H1 (cell line): ENCODE data around the gene PHKA1. TPM values are rescaled to one million over a fixed set of nuclear protein-coding genes. Genes with fewer than 3 reads are reported as not detected.

Experiments
- CTCF ChIA-PET: fragments of 300-600 bp; sonication (Branson Sonifier 250); formaldehyde crosslinking; loops from one replicate; lab custom pipeline; 2021; ENCODE audit not compliant: partially characterized antibody; lab: Charles Lee
- POLR2A ChIA-PET: fragments of 300-600 bp; sonication (Branson Sonifier 250); formaldehyde crosslinking; loops from one replicate; lab custom pipeline; 2021; ENCODE audit warnings: inconsistent platforms; ENCODE audit not compliant: partially characterized antibody; lab: Charles Lee
- DNase-seq, 2 experiments: peaks; one replicate each; pipeline versions ENCODE4 v3.0.0 to v3.0.0-alpha.2; 2010 to 2022; ENCODE audit warnings: low spot score in 2 of 2, low read depth in 1 of 2, mixed read lengths in 1 of 2
- FAIRE-seq: peaks from 2 replicates; lab custom pipeline; 2011; peaks lifted over from hg19 to GRCh38; lab: Jason Lieb, UNC
- H2AFZ ChIP-seq: 2 replicates; pipeline ENCODE4 v1.8.1; 2012; ENCODE audit warnings: low read length, inconsistent platforms
- H2AK5ac ChIP-seq: 2 replicates; pipeline ENCODE4 v1.6.1; 2013; ENCODE audit warnings: low read depth, low read length
- H2BK120ac ChIP-seq: replicated peaks from 2 replicates; pipeline ENCODE3; 2013; ENCODE audit warnings: low read depth, low read length, inconsistent platforms
- H2BK12ac ChIP-seq: 2 replicates; pipeline ENCODE4 v1.6.1; 2013; ENCODE audit warnings: low read depth, low read length
- H2BK15ac ChIP-seq: 2 replicates; pipeline ENCODE4 v1.6.1; 2013; ENCODE audit warnings: low read length
- H2BK20ac ChIP-seq: 2 replicates; pipeline ENCODE4 v1.6.1; 2013; ENCODE audit warnings: low read length
- H2BK5ac ChIP-seq: 2 replicates; pipeline ENCODE4 v1.6.1; 2013; ENCODE audit warnings: low read depth, low read length
- H3K14ac ChIP-seq: 2 replicates; pipeline ENCODE4 v1.6.1; 2013; ENCODE audit warnings: inconsistent platforms; ENCODE audit not compliant: insufficient read length
- H3K18ac ChIP-seq: 2 replicates; pipeline ENCODE4 v1.6.1; 2013; ENCODE audit warnings: low read length; ENCODE audit errors: extremely low read depth
- H3K23ac ChIP-seq: 2 replicates; pipeline ENCODE4 v1.6.1; 2013; ENCODE audit warnings: inconsistent platforms; ENCODE audit not compliant: insufficient read length
- H3K23me2 ChIP-seq: 2 replicates; pipeline ENCODE4 v1.6.1; 2013; ENCODE audit warnings: low read depth, low read length
- H3K27ac ChIP-seq: 2 replicates; pipeline ENCODE4 v1.6.1; 2011; ENCODE audit warnings: low read depth, low read length, inconsistent platforms
- H3K27me3 ChIP-seq, 4 experiments: replicated peaks in 1 of 4; 1 replicate in 1 of 4; 2 replicates in 3 of 4; pipeline versions ENCODE4 v1.6.1 to v1.8.1; 2011 to 2013; ENCODE audit warnings: low read length in 3 of 4, mild to moderate bottlenecking in 3 of 4, inconsistent platforms in 2 of 4, mixed read lengths in 2 of 4, moderate library complexity in 1 of 4; ENCODE audit not compliant: control insufficient read depth in 3 of 4, insufficient read depth in 3 of 4; ENCODE audit errors: extremely low read depth in 1 of 4
- H3K36me3 ChIP-seq, 4 experiments: 2 replicates each; pipeline versions ENCODE4 v1.6.1 to v1.8.1; 2011 to 2013; ENCODE audit warnings: mild to moderate bottlenecking in 4 of 4, low read length in 3 of 4, moderate library complexity in 2 of 4, control low read depth in 1 of 4, inconsistent platforms in 1 of 4; ENCODE audit not compliant: insufficient read depth in 4 of 4, control insufficient read depth in 2 of 4
- H3K4ac ChIP-seq: replicated peaks from 2 replicates; pipeline ENCODE3; 2013; ENCODE audit warnings: low read length, low read depth, mixed read lengths, inconsistent platforms; ENCODE audit not compliant: insufficient read length
- H3K4me1 ChIP-seq, 4 experiments: replicated peaks in 1 of 4; 1 replicate in 1 of 4; 2 replicates in 3 of 4; pipeline versions ENCODE4 v1.6.1 to v1.8.1; 2011 to 2013; ENCODE audit warnings: low read length in 3 of 4, inconsistent platforms in 2 of 4, mixed read lengths in 1 of 4; ENCODE audit not compliant: insufficient read depth in 4 of 4, control insufficient read depth in 3 of 4
- H3K4me2 ChIP-seq, 2 experiments: 2 replicates each; pipeline versions ENCODE4 v1.6.1 to v1.8.1; 2011 to 2013; ENCODE audit warnings: low read depth in 2 of 2, low read length in 2 of 2, control low read depth in 1 of 2, inconsistent platforms in 1 of 2, mild to moderate bottlenecking in 1 of 2; ENCODE audit not compliant: insufficient read depth in 1 of 2
- H3K4me3 ChIP-seq, 4 experiments: fragments of 200-600, 300-600 bp in 1 of 4; sonication (generic), shearing (Covaris generic), sonication (Bioruptor Twin) in 1 of 4; 2 replicates each; pipeline versions ENCODE4 v1.5.1 to v1.8.1; 2011 to 2016; ENCODE audit warnings: low read length in 4 of 4, low read depth in 3 of 4, control low read depth in 2 of 4, inconsistent platforms in 2 of 4, mild to moderate bottlenecking in 2 of 4, mixed read lengths in 1 of 4, moderate library complexity in 1 of 4; ENCODE audit not compliant: insufficient read depth in 2 of 4; ENCODE audit errors: extremely low read depth in 1 of 4
- H3K56ac ChIP-seq: replicated peaks from 2 replicates; pipeline ENCODE3; 2013; ENCODE audit warnings: low read depth, mild to moderate bottlenecking, mixed read lengths, low read length, inconsistent platforms; ENCODE audit not compliant: insufficient read length
- H3K79me1 ChIP-seq: 2 replicates; pipeline ENCODE4 v1.6.1; 2013; ENCODE audit warnings: low read depth, low read length, control low read depth
- H3K79me2 ChIP-seq, 2 experiments: 2 replicates each; pipeline versions ENCODE4 v1.6.1 to v1.8.1; 2012 to 2013; ENCODE audit warnings: low read length in 2 of 2, mild to moderate bottlenecking in 2 of 2, inconsistent platforms in 1 of 2; ENCODE audit not compliant: insufficient read depth in 2 of 2, control insufficient read depth in 1 of 2
- H3K9ac ChIP-seq, 4 experiments: replicated peaks in 1 of 4; 1 replicate in 1 of 4; 2 replicates in 3 of 4; pipeline versions ENCODE4 v1.6.1 to v1.8.1; 2011 to 2013; ENCODE audit warnings: low read depth in 3 of 4, low read length in 3 of 4, control low read depth in 2 of 4, mild to moderate bottlenecking in 2 of 4, moderate library complexity in 2 of 4, inconsistent platforms in 1 of 4; ENCODE audit errors: extremely low read depth in 1 of 4
- H3K9me3 ChIP-seq, 2 experiments: 2 replicates each; pipeline versions ENCODE4 v1.6.1 to v1.8.1; 2012 to 2013; ENCODE audit warnings: mild to moderate bottlenecking in 2 of 2, moderate library complexity in 2 of 2, control low read depth in 1 of 2, inconsistent platforms in 1 of 2, low read depth in 1 of 2, low read length in 1 of 2, mixed read lengths in 1 of 2; ENCODE audit not compliant: insufficient read depth in 2 of 2
- H4K20me1 ChIP-seq, 2 experiments: replicated peaks in 1 of 2; 2 replicates each; pipeline versions ENCODE3 to v1.8.1; 2011 to 2013; ENCODE audit warnings: inconsistent platforms in 2 of 2, low read length in 2 of 2, mild to moderate bottlenecking in 1 of 2; ENCODE audit not compliant: insufficient read depth in 2 of 2, control insufficient read depth in 1 of 2
- H4K5ac ChIP-seq: 2 replicates; pipeline ENCODE4 v1.6.1; 2013; ENCODE audit warnings: low read length, low read depth, mixed read lengths, inconsistent platforms; ENCODE audit not compliant: insufficient read length
- H4K8ac ChIP-seq: 2 replicates; pipeline ENCODE4 v1.8.0; 2013; ENCODE audit warnings: mild to moderate bottlenecking, moderate library complexity, low read length, inconsistent platforms; ENCODE audit not compliant: insufficient read depth; ENCODE audit errors: extremely low read depth
- H4K91ac ChIP-seq: replicated peaks from 2 replicates; pipeline ENCODE3; 2013; ENCODE audit warnings: low read length, mixed read lengths, inconsistent platforms; ENCODE audit not compliant: insufficient read length
- BRCA1 ChIP-seq: IDR thresholded peaks from 2 replicates; pipeline ENCODE4 v1.6.1; 2012; ENCODE audit warnings: low read depth, low read length, improper control_type of control experiment
- POLR2AphosphoS5 ChIP-seq: IDR thresholded peaks from 2 replicates; pipeline ENCODE4 v1.6.1; 2011; ENCODE audit warnings: low read depth, low read length
- WGBS, 2 experiments: shearing (Covaris generic) in 1 of 2; methylation state at CpG; one replicate each; pipeline versions ENCODE4 v1.1.6 to v1.1.7; 2013 to 2015; ENCODE audit warnings: low lambda C conversion rate in 2 of 2, mixed read lengths in 2 of 2, inconsistent platforms in 1 of 2, low coverage in 1 of 2, missing lambda C conversion rate in 1 of 2; ENCODE audit not compliant: insufficient replicate concordance in 2 of 2, insufficient coverage in 1 of 2, insufficient read length in 1 of 2; ENCODE audit errors: extremely low coverage in 1 of 2, missing lambda C conversion rate in 1 of 2; 5-methylcytosine and 5-hydroxymethylcytosine counted together
- polyA plus RNA-seq, 7 experiments: library from polyadenylated mRNA; depleted of rRNA in 3 of 7; stranded (reverse) in 5 of 7; unstranded in 2 of 7; fragments of >200 nt in 5 of 7; fragments of 200-250 nt in 2 of 7; gene quantifications; 1 replicate in 5 of 7; 2 replicates in 1 of 7; 4 replicates in 1 of 7; pipeline versions ENCODE4 v1.2.1 to v1.2.3, GENCODE V29; 2011 to 2013; ENCODE audit warnings: missing spikeins in 2 of 7, mixed read lengths in 2 of 7
- small RNA-seq: library from polyadenylated mRNA; stranded (forward); fragments of <200 nt; extraction: miRNeasy Mini kit (QIAGEN cat#:217004); gene quantifications from one replicate; pipeline ENCODE3, GENCODE V24; 2013; ENCODE audit not compliant: insufficient read depth
- total RNA-seq: library from RNA; stranded (reverse); fragmentation: NEBNext Ultra II Directional; extraction: Animal tissue kit (Norgen Biotek cat#: 25700); gene quantifications from 2 replicates; pipeline ENCODE4 v1.2.1, GENCODE V29; 2021

Gene PHKA1
- total and polyA plus RNA-seq, 2 of the 8 experiments (the other 6 are each of a cell fraction or from before 2014, with no cell fraction given), result 4.2 to 7.2 TPM

- Histone ChIP-seq H3K4ac (no peak overlapping the region), H3K27me3 (no peaks in the 10 kb centered on the region), H2BK15ac (no peak overlapping the region), H3K4me3 (no peak overlapping the region), H2AFZ (no peak overlapping the region), H3K23me2 (no peaks in the 10 kb centered on the region), H3K36me3 (no peaks in the 10 kb centered on the region), H3K14ac (no peak overlapping the region), H3K4me1 (no peaks in the 10 kb centered on the region), H4K20me1 (no peaks in the 10 kb centered on the region), H4K91ac (no peak overlapping the region), H3K23ac (no peak overlapping the region), H3K9ac (no peak overlapping the region), H2BK5ac (no peak overlapping the region), H2BK12ac (no peak overlapping the region), H4K8ac (no peak overlapping the region), H3K79me1 (no peaks in the 10 kb centered on the region), H3K56ac (no peak overlapping the region), H3K9me3 (no peaks in the 10 kb centered on the region), H2BK20ac (no peak overlapping the region), H3K27ac (no peak overlapping the region), H3K79me2 (no peaks in the 10 kb centered on the region), H2BK120ac (no peak overlapping the region), H2AK5ac (no peak overlapping the region), H3K18ac (no peak overlapping the region), H3K4me2 (no peak overlapping the region), H4K5ac (no peak overlapping the region)
- FAIRE-seq (no peak), DNase-seq (no peak)
- WGBS, 2 experiments, result 100% methylated on average over 3 of the region's 3 CpGs; no CpG with 5 or more reads in 1 of the 2 experiments
- TF ChIP-seq BRCA1, result no peak
- TF ChIP-seq POLR2AphosphoS5, result no peak
- ChIA-PET POLR2A (no interaction called here), CTCF (no interaction called here)
These were observed 181.7 kb downstream of the PHKA1 start for GRCh38 chrX:72532366-72532765.

Small RNA genes lying within 50 kb of the gene (small RNA-seq; reads per million reads assigned to genes)
- gene BX295541.1 (not detected), gene RF00012 (not detected), gene RNU1-112P (not detected)

Other genes with a start within 250 kb of the PHKA1 start
- 16.9 and 20.3 TPM in 2 replicates for gene HDAC8, start 141.5 kb downstream of the PHKA1 start, total RNA-seq
- gene HDAC8, start 141.5 kb downstream of the PHKA1 start, polyA plus RNA-seq (2011; rRNA removed), result 9.6 and 9.7 TPM in 2 replicates
- not detected in 2 replicates for gene DMRTC1B, start 62.6 kb upstream of the PHKA1 start, total RNA-seq
- 0.11 TPM in 1 of 2 replicates, not detected in the other for gene DMRTC1B, start 62.6 kb upstream of the PHKA1 start, polyA plus RNA-seq (2011; rRNA removed)
- not detected in 2 replicates for gene FAM236B, start 68.4 kb upstream of the PHKA1 start, total RNA-seq
- gene FAM236B, start 68.4 kb upstream of the PHKA1 start, polyA plus RNA-seq (2011; rRNA removed), result not detected in 2 replicates
- gene FAM236D, start 93.9 kb upstream of the PHKA1 start, total RNA-seq, result not detected in 2 replicates
- not detected in 2 replicates for gene FAM236D, start 93.9 kb upstream of the PHKA1 start, polyA plus RNA-seq (2011; rRNA removed)
- not detected in 2 replicates for gene FAM236C, start 198.3 kb upstream of the PHKA1 start, total RNA-seq
- gene FAM236C, start 198.3 kb upstream of the PHKA1 start, polyA plus RNA-seq (2011; rRNA removed), result not detected in 2 replicates
- gene FAM236A, start 223.9 kb upstream of the PHKA1 start, total RNA-seq, result not detected in 2 replicates
- gene FAM236A, start 223.9 kb upstream of the PHKA1 start, polyA plus RNA-seq (2011; rRNA removed), result not detected in 2 replicates
- not detected in 2 replicates for gene DMRTC1, start 229.5 kb upstream of the PHKA1 start, total RNA-seq
- not detected in 2 replicates for gene DMRTC1, start 229.5 kb upstream of the PHKA1 start, polyA plus RNA-seq (2011; rRNA removed)